Measurements from ENCODE around the gene TSKS. TPM values are rescaled to one million over a fixed set of nuclear protein-coding genes. Genes with fewer than 3 reads are reported as not detected.

The TSKS gene
- total and polyA plus RNA-seq, 10 of the 15 experiments (the other 5 are each of a cell fraction or from before 2014, with no cell fraction given), result not detected

DNA sequence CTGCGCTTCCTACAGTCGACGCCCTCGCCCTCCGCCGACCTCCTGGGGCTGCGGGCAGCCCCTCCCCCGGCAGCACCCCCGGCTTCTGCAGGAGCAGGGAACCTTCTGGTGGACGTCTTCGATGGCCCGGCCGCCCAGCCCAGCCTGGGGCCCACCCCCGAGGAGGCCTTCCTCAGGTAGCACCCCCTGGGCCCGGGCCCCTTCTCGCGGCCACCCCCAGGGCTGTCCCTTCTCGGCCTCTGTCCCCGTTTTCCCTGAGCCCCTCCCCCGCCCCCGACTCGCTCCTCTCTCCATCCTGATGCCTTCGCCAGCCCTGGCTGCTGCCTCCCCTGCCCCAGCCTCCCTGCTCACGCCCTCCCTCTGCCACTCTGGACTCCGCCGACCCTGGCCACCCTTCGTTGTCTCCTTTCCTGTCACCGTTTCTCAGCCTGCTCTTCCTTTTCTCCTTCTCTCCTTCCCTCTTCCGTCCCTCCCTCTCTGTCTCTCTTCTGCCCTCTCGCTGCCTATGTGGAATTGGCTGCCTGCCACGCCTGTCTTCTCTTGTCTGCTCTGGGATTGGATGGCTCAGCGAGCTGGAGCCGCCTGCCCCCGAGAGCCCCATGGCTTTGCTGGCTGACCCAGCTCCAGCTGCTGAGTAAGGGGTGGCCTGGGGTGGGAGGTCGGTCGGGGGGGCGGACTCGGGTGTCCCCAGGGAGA is 39.0 kb upstream of the TSKS start:
- Histone ChIP-seq H3K4me3 (no peak overlapping the region), H3K4me1 (ENCODE audit: control insufficient read depth, insufficient read depth, low read length) (no peaks in the 10 kb centered on the region), H3K36me3 (ENCODE audit: control insufficient read depth in 2 of 2, insufficient read depth in 2 of 2, low read length in 1 of 2) (peaks cover 9 to 22% of the 10 kb centered on the region in 2 experiments; a peak in 3 of 4 replicates), H2AFZ (ENCODE audit: control insufficient read depth, low read depth, low read length) (no peak overlapping the region), H3K4me2 (ENCODE audit: control insufficient read depth, insufficient read depth) (no peak overlapping the region), H3K27me3 (replicated peaks in 1 of 2; ENCODE audit: control insufficient read depth in 2 of 2, insufficient read depth in 2 of 2, low read length in 1 of 2) (no peaks in the 10 kb centered on the region), H3K79me2 (ENCODE audit: control insufficient read depth, insufficient read depth, low read length) (no peaks in the 10 kb centered on the region), H3K27ac (ENCODE audit: control insufficient read depth, insufficient read depth) (no peak overlapping the region), H3K9ac (ENCODE audit: control insufficient read depth, insufficient read depth, low read length) (no peak overlapping the region), H4K20me1 (ENCODE audit: control insufficient read depth, insufficient read depth) (no peaks in the 10 kb centered on the region), H3K9me3 (replicated peaks; ENCODE audit: control insufficient read depth, insufficient read depth, low read length) (no peaks in the 10 kb centered on the region)
- intact Hi-C loops (cut with micrococcal nuclease; ENCODE audit: unreplicated experiment), result no loop called here
- ChIA-PET RAD21 (ENCODE audit: unreplicated experiment) (no interaction called here), SMC1A (ENCODE audit: uncharacterized antibody, unreplicated experiment) (no interaction called here), CTCF (no interaction called here), POLR2A (no interaction called here)
- BruUV-seq (replicated peaks), result no TSS peak
- WGBS (ENCODE audit: insufficient coverage, insufficient replicate concordance, low lambda C conversion rate, missing lambda C conversion rate), result 89% methylated on average over 19 of the region's 38 CpGs
- FAIRE-seq (no peak), DNase-seq (ENCODE audit: low read depth, low spot score) (no peak), ATAC-seq (no peak)
- in situ Hi-C loops (cut with MboI), result no loop called here
- TF ChIP-seq, protein P1, sequence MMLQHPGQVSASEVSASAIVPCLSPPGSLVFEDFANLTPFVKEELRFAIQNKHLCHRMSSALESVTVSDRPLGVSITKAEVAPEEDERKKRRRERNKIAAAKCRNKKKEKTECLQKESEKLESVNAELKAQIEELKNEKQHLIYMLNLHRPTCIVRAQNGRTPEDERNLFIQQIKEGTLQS (IDR thresholded peaks at IDR 0.05; ENCODE audit: borderline replicate concordance, extremely low read depth, low read depth, low read length), result no peak
- TF ChIP-seq KDM1A (IDR thresholded peaks at IDR 0.05; ENCODE audit: borderline replicate concordance), result no peak
- no peak for TF ChIP-seq SUPT20H (IDR thresholded peaks at IDR 0.05; ENCODE audit: borderline replicate concordance, control insufficient read depth, low read depth, low read length)
- TF ChIP-seq, protein P2, sequence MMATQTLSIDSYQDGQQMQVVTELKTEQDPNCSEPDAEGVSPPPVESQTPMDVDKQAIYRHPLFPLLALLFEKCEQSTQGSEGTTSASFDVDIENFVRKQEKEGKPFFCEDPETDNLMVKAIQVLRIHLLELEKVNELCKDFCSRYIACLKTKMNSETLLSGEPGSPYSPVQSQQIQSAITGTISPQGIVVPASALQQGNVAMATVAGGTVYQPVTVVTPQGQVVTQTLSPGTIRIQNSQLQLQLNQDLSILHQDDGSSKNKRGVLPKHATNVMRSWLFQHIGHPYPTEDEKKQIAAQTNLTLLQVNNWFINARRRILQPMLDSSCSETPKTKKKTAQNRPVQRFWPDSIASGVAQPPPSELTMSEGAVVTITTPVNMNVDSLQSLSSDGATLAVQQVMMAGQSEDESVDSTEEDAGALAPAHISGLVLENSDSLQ (IDR thresholded peaks at IDR 0.05), result peak; percentile 80
- no peak for TF ChIP-seq LARP7 (IDR thresholded peaks at IDR 0.05)
- TF ChIP-seq, protein P3, sequence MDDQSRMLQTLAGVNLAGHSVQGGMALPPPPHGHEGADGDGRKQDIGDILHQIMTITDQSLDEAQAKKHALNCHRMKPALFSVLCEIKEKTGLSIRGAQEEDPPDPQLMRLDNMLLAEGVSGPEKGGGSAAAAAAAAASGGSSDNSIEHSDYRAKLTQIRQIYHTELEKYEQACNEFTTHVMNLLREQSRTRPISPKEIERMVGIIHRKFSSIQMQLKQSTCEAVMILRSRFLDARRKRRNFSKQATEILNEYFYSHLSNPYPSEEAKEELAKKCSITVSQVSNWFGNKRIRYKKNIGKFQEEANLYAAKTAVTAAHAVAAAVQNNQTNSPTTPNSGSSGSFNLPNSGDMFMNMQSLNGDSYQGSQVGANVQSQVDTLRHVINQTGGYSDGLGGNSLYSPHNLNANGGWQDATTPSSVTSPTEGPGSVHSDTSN (IDR thresholded peaks at IDR 0.05; ENCODE audit: insufficient replicate concordance, low read depth, low read length), result peak; percentile 58
- TF ChIP-seq, protein P4, sequence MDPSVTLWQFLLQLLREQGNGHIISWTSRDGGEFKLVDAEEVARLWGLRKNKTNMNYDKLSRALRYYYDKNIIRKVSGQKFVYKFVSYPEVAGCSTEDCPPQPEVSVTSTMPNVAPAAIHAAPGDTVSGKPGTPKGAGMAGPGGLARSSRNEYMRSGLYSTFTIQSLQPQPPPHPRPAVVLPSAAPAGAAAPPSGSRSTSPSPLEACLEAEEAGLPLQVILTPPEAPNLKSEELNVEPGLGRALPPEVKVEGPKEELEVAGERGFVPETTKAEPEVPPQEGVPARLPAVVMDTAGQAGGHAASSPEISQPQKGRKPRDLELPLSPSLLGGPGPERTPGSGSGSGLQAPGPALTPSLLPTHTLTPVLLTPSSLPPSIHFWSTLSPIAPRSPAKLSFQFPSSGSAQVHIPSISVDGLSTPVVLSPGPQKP (IDR thresholded peaks at IDR 0.05; ENCODE audit: low read depth, low read length), result no peak
- no peak for TF ChIP-seq ZNF384 (IDR thresholded peaks at IDR 0.05; ENCODE audit: borderline replicate concordance, low read depth, low read length)
